MM.1S (cell line): ENCODE results near the gene XRN1.

Experiments
- DNase-seq: peaks from one replicate; pipeline ENCODE4 v3.0.0-alpha.2; 2015
- H2AFZ ChIP-seq: fragments of 300-600 bp; sonication (generic); 2 replicates; pipeline ENCODE4 v1.6.0; 2016; ENCODE audit warnings: antibody characterized with exemption, low read length
- H3F3A ChIP-seq: fragments of 300-600 bp; sonication (generic); 2 replicates; pipeline ENCODE4 v1.6.1; 2016; ENCODE audit warnings: mild to moderate bottlenecking, antibody characterized with exemption, low read length, moderate library complexity, mixed read lengths; ENCODE audit not compliant: insufficient read depth
- H3K27ac ChIP-seq: fragments of 300-600 bp; sonication (generic); 2 replicates; pipeline ENCODE4 v1.5.1; 2016; ENCODE audit warnings: mild to moderate bottlenecking, low read length
- H3K27me3 ChIP-seq: fragments of 300-600 bp; sonication (generic); replicated peaks from 2 replicates; pipeline ENCODE4 v1.6.0; 2016; ENCODE audit warnings: low read length; ENCODE audit not compliant: insufficient read depth
- H3K36me3 ChIP-seq: fragments of 300-600 bp; sonication (generic); replicated peaks from 2 replicates; pipeline ENCODE4 v1.6.1; 2016; ENCODE audit warnings: mild to moderate bottlenecking, low read length, mixed read lengths; ENCODE audit not compliant: insufficient read depth
- H3K4me1 ChIP-seq: fragments of 300-600 bp; sonication (generic); 2 replicates; pipeline ENCODE4 v1.6.1; 2016; ENCODE audit warnings: low read length, mixed read lengths
- H3K4me2 ChIP-seq: fragments of 300-600 bp; sonication (generic); 2 replicates; pipeline ENCODE4 v1.6.0; 2016; ENCODE audit warnings: low read depth, low read length
- H3K4me3 ChIP-seq: fragments of 300-600 bp; sonication (generic); 2 replicates; pipeline ENCODE4 v1.5.1; 2016; ENCODE audit warnings: low read length, mixed read lengths
- H3K79me2 ChIP-seq: fragments of 300-600 bp; sonication (generic); 2 replicates; pipeline ENCODE4 v1.6.1; 2016; ENCODE audit warnings: mixed run types, low read length, mixed read lengths
- H3K9ac ChIP-seq: fragments of 300-600 bp; sonication (generic); 2 replicates; pipeline ENCODE4 v1.6.1; 2016; ENCODE audit warnings: low read length, mixed read lengths
- H3K9me2 ChIP-seq: fragments of 300-600 bp; sonication (generic); replicated peaks from 2 replicates; pipeline ENCODE4 v1.6.1; 2016; ENCODE audit warnings: mild to moderate bottlenecking, low read length, mixed read lengths; ENCODE audit not compliant: insufficient read depth
- H3K9me3 ChIP-seq: fragments of 300-600 bp; sonication (generic); replicated peaks from 2 replicates; pipeline ENCODE4 v1.6.1; 2016; ENCODE audit warnings: mild to moderate bottlenecking, low read length, mixed read lengths; ENCODE audit not compliant: insufficient read depth
- H4K20me1 ChIP-seq: fragments of 300-600 bp; sonication (generic); 2 replicates; pipeline ENCODE4 v1.6.1; 2016; ENCODE audit warnings: mild to moderate bottlenecking, low read length, moderate library complexity, mixed read lengths; ENCODE audit not compliant: insufficient read depth
- CTCF ChIP-seq: fragments of 300-600 bp; sonication (generic); IDR thresholded peaks from 2 replicates; pipeline ENCODE4 v1.5.1; 2016; ENCODE audit warnings: antibody characterized with exemption, low read length, mixed read lengths
- EZH2 ChIP-seq: fragments of 300-600 bp; sonication (generic); optimal IDR thresholded peaks from 2 replicates; pipeline ENCODE3; 2017; ENCODE audit warnings: low read depth, mild to moderate bottlenecking, antibody characterized with exemption, low read length, mixed read lengths
- EZH2phosphoT487 ChIP-seq: fragments of 300-600 bp; sonication (generic); IDR thresholded peaks from 2 replicates; pipeline ENCODE4 v1.6.1; 2018; ENCODE audit warnings: antibody characterized with exemption, low read length

The XRN1 gene

DNA sequence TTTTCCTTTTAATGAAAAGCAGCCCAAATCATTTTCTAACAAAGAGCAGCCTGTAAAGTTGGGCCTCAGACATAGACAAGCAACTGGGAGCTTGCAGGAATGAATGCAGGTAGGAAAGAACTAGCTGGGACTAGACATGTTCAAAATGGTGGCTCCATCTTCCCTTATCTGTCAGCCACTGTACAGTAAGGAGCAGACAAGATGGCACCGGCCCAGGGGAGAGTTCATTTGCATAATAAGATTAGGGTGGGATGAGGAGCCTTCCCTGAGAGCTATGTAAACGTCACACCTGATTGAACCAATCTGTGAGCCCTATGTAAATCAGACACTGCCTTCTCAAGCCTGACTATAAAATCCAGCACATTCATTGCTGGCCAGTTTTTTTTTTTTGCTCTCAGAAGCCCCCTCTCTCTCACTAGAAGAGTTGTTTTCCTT is 162.7 kb downstream of the XRN1 start:
- no peak for TF ChIP-seq EZH2
- Histone ChIP-seq H3K9ac (no peak overlapping the region), H3K36me3 (no peaks in the 10 kb centered on the region), H3K27me3 (no peaks in the 10 kb centered on the region), H3F3A (no peaks in the 10 kb centered on the region), H4K20me1 (no peaks in the 10 kb centered on the region), H3K4me1 (no peaks in the 10 kb centered on the region), H3K9me2 (no peaks in the 10 kb centered on the region), H2AFZ (no peak overlapping the region), H3K79me2 (no peaks in the 10 kb centered on the region), H3K4me3 (no peak overlapping the region), H3K4me2 (no peak overlapping the region), H3K27ac (no peak overlapping the region), H3K9me3 (no peaks in the 10 kb centered on the region)
- DNase-seq, result no peak

GRCh38 chr3:142282503-142282902 is 165.3 kb downstream of the XRN1 start:
- no peak overlapping the region for H3K27ac ChIP-seq
- no peak overlapping the region for H2AFZ ChIP-seq
- no peak for DNase-seq
- H3K4me2 ChIP-seq, result no peak overlapping the region
- H3K9me2 ChIP-seq, result no peaks in the 10 kb centered on the region
- no peak overlapping the region for H3K4me3 ChIP-seq
- H3K27me3 ChIP-seq, result no peaks in the 10 kb centered on the region
- no peaks in the 10 kb centered on the region for H3K79me2 ChIP-seq
- no peak overlapping the region for H3K9ac ChIP-seq
- no peaks in the 10 kb centered on the region for H3F3A ChIP-seq
- H3K9me3 ChIP-seq, result no peaks in the 10 kb centered on the region
- no peaks in the 10 kb centered on the region for H3K36me3 ChIP-seq
- H4K20me1 ChIP-seq, result no peaks in the 10 kb centered on the region
- TF ChIP-seq EZH2 (no peak), EZH2phosphoT487 (no peak), CTCF (no peak)
- H3K4me1 ChIP-seq, result 0 out of 2 replicates have a peak, but pooled peaks cover 3% of the 10 kb centered on the region

GRCh38 chr3:142281474-142281873 is 166.4 kb downstream of the XRN1 start:
- no peak for DNase-seq
- Histone ChIP-seq H3K27me3 (no peaks in the 10 kb centered on the region), H3K79me2 (no peaks in the 10 kb centered on the region), H3K4me2 (no peak overlapping the region), H3K9me3 (no peaks in the 10 kb centered on the region), H3K4me1 (0 out of 2 replicates have a peak, but pooled peaks cover 3% of the 10 kb centered on the region), H4K20me1 (no peaks in the 10 kb centered on the region), H3F3A (no peaks in the 10 kb centered on the region), H3K27ac (no peak overlapping the region), H3K4me3 (no peak overlapping the region), H3K9me2 (no peaks in the 10 kb centered on the region), H3K9ac (no peak overlapping the region), H2AFZ (no peak overlapping the region), H3K36me3 (no peaks in the 10 kb centered on the region)
- TF ChIP-seq EZH2, result no peak
- no peak for TF ChIP-seq CTCF
- no peak for TF ChIP-seq EZH2phosphoT487

DNA sequence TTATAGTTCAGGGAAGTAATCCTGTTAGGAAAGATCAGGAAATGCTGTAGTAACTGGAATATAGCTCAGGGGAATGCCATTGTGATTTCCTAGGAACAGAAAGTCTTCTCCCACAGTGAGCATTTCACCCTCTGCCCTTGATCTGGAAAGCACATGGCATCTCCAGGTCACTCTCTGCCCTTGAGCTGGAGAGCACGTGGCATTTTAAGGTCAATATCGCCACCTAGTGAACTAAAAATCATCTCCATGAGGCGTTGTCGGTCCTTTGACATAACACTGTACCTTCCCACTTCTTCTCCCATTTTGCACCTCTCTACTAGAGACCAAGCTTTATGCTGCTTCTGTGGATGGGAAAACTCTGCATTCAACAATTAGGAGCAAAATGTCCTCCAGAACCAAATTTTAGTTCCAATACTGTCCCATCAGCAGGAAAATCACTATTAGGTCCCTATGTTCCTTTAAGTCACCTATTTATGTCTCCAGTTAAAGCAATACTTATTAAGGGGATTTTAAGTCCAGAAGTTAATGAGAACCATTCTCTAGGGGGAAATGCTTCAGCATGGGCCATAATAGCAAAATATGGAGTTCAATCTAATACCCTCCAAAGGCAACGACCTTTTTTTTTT is 167.8 kb downstream of the XRN1 start:
- H3K36me3 ChIP-seq, result no peaks in the 10 kb centered on the region
- no peak overlapping the region for H3K9ac ChIP-seq
- H3F3A ChIP-seq, result no peaks in the 10 kb centered on the region
- no peaks in the 10 kb centered on the region for H4K20me1 ChIP-seq
- no peaks in the 10 kb centered on the region for H3K27me3 ChIP-seq
- no peak overlapping the region for H3K27ac ChIP-seq
- H3K4me1 ChIP-seq, result 0 out of 2 replicates have a peak, but pooled peaks cover 3% of the 10 kb centered on the region
- TF ChIP-seq CTCF, result peak; percentile 73
- TF ChIP-seq EZH2, result no peak
- TF ChIP-seq EZH2phosphoT487, result no peak
- DNase-seq, result peak; percentile 83
- H3K9me3 ChIP-seq, result no peaks in the 10 kb centered on the region
- no peaks in the 10 kb centered on the region for H3K79me2 ChIP-seq
- no peak overlapping the region for H3K4me3 ChIP-seq
- no peaks in the 10 kb centered on the region for H3K9me2 ChIP-seq
- H3K4me2 ChIP-seq, result no peak overlapping the region
- peak overlapping the region; percentile 68 for H2AFZ ChIP-seq
